Sigmoid colon (tissue), 4 donors: ENCODE results near the gene TSPEAR.

Experiments used
- CTCF ChIP-seq, 4 experiments: fragments of 450-650 bp in 3 of 4; fragments of 200-600 bp in 1 of 4; IDR thresholded peaks; one replicate each; pipeline ENCODE4 v1.5.1; 2016 to 2019; ENCODE audit warnings: antibody characterized with exemption in 4 of 4, mild to moderate bottlenecking in 3 of 4, moderate library complexity in 2 of 4
- EP300 ChIP-seq, 4 donors: sonication (generic); formaldehyde crosslinking; IDR thresholded peaks; one replicate each; pipeline ENCODE4 v1.6.1; 2017; ENCODE audit warnings: antibody characterized with exemption in 4 of 4
- POLR2A ChIP-seq, 2 donors: fragments of 450-650 bp; IDR thresholded peaks; one replicate each; pipeline ENCODE4 v1.6.1; 2016; ENCODE audit warnings: antibody characterized with exemption in 2 of 2, mild to moderate bottlenecking in 2 of 2, moderate library complexity in 2 of 2
- POLR2AphosphoS5 ChIP-seq, 4 donors: sonication (generic); formaldehyde crosslinking; IDR thresholded peaks; one replicate each; pipeline ENCODE4 v1.6.1; 2017; ENCODE audit warnings: antibody characterized with exemption in 4 of 4

DNA sequence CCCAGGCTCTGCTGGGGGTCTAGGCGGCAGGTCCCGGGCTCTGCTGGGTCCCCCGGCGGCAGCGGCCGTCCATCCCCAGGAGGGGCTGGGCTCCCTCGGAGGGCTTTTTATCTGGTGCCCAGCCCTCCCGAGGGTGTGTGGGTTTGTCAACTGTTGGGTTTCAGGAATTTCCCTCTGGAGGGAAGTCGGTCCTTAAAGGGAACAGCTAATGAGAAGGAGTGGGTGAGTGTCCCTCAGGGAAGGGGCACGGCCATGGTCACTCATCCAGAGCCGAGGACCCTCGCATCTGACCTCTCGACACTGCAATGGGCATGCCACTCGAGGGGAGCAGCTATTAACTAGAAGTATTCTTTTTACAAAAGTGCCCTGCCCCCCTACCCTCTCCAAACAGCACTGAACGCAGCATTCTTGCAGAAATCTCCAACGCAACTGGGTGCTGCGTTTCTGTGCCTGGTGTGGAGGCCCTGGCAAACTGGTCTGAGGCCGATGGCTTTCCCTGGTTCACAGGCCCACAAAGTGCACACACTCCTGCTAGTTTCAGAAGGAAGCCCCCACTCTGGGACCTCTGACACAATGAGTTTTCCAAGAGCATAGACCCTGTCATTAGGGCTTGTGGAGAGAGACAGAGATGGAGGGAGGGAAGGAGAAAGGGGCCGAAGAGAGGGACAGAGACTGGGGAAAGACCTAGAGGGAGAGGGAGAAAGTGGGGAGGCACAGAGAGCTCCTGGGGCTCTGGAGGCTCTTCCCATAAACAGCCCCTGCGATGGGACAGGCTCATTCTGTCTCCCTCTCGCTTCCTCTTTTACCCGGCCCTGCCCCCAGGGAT is 1.0 kb upstream of the TSPEAR start:
- TF ChIP-seq POLR2A (IDR thresholded peaks at IDR 0.05) (no peak), CTCF (IDR thresholded peaks at IDR 0.05) (no peak), POLR2AphosphoS5 (IDR thresholded peaks at IDR 0.05) (no peak), EP300 (IDR thresholded peaks at IDR 0.05) (no peak)
